SH-SY5Y (cell line): ENCODE measurements around the gene KCNK10.

ENCODE experiments used
- GATA2 ChIP-seq: IDR thresholded peaks from 2 replicates; pipeline ENCODE4 v1.6.1; 2011; ENCODE audit warnings: mild to moderate bottlenecking, low read depth, low read length
- GATA3 ChIP-seq: IDR thresholded peaks from 2 replicates; pipeline ENCODE4 v1.6.1; 2011; ENCODE audit warnings: low read depth, mild to moderate bottlenecking, low read length, moderate library complexity

GRCh38 chr14:88218119-88218915 lies 104.8 kb downstream of the KCNK10 start:
- TF ChIP-seq GATA2 (no peak), GATA3 (no peak)
